ENCODE results near the gene OR2V2. TPM values are rescaled to one million over a fixed set of nuclear protein-coding genes. Genes with fewer than 3 reads are reported as not detected.
A peak's percentile ranks its signal among the peaks of the same experiment; 100 is the strongest.

Gene OR2V2
- total and polyA plus RNA-seq, 10 of the 15 experiments (the other 5 are each of a cell fraction or from before 2014, with no cell fraction given), result 0.26 TPM; not detected in 9

- in situ Hi-C loops (cut with MboI), result no loop called here
- SMC1A ChIA-PET (ENCODE audit: uncharacterized antibody, unreplicated experiment), result interaction anchor here (0.6 to 2.9 kb wide), 10 partner anchors 10 to 309 kb away, joined by 3 to 10 read pairs (median 4); no protein-coding TSS in a partner anchor
- no peak overlapping the region for H3K4me2 ChIP-seq (ENCODE audit: control insufficient read depth, insufficient read depth)
- 64% methylated on average over 3 of the region's 3 CpGs for WGBS (ENCODE audit: insufficient coverage, insufficient replicate concordance, low lambda C conversion rate, missing lambda C conversion rate)
- H3K27me3 ChIP-seq (replicated peaks in 1 of 2; ENCODE audit: control insufficient read depth in 2 of 2, insufficient read depth in 2 of 2, low read length in 1 of 2), result no peaks in the 10 kb centered on the region
- H3K27ac ChIP-seq (ENCODE audit: control insufficient read depth, insufficient read depth), result no peak overlapping the region
- no peak for ATAC-seq
- TF ChIP-seq HDGF (IDR thresholded peaks at IDR 0.05) (no peak), PKNOX1 (IDR thresholded peaks at IDR 0.05) (0 out of 2 replicates have a peak, but pooled peaks have one; percentile 9)
- no peaks in the 10 kb centered on the region for H4K20me1 ChIP-seq (ENCODE audit: control insufficient read depth, insufficient read depth)
- no peaks in the 10 kb centered on the region for H3K36me3 ChIP-seq (ENCODE audit: control insufficient read depth in 2 of 2, insufficient read depth in 2 of 2, low read length in 1 of 2)
- no peak for FAIRE-seq
- H3K9me3 ChIP-seq (replicated peaks; ENCODE audit: control insufficient read depth, insufficient read depth, low read length), result no peaks in the 10 kb centered on the region
- CTCF ChIA-PET, result interaction anchor here (0.8 to 4.5 kb wide), 7 partner anchors 11 to 90 kb away, joined by 4 to 31 read pairs (median 5); no protein-coding TSS in a partner anchor
- no peak overlapping the region for H2AFZ ChIP-seq (ENCODE audit: control insufficient read depth, low read depth, low read length)
- H3K9ac ChIP-seq (ENCODE audit: control insufficient read depth, insufficient read depth, low read length), result no peak overlapping the region
- no TSS peak for BruUV-seq (replicated peaks)
- DNase-seq (ENCODE audit: low read depth, low spot score), result no peak
- H3K79me2 ChIP-seq (ENCODE audit: control insufficient read depth, insufficient read depth, low read length), result no peaks in the 10 kb centered on the region
- POLR2A ChIA-PET, result interaction anchor here (0.7 to 2.7 kb wide), 2 partner anchors 18 to 21 kb away, joined by 4 to 20 read pairs; no protein-coding TSS in a partner anchor
- H3K4me3 ChIP-seq, result no peak overlapping the region
- RAD21 ChIA-PET (ENCODE audit: unreplicated experiment), result interaction anchor here (2.4 to 2.5 kb wide), 2 partner anchors 17 to 128 kb away, joined by 7 to 8 read pairs; no protein-coding TSS in a partner anchor
- intact Hi-C loops (cut with micrococcal nuclease; ENCODE audit: unreplicated experiment), result loop anchor here (5.0 kb wide), 1 partner anchor 364 kb away; no protein-coding TSS in a partner anchor
- H3K4me1 ChIP-seq (ENCODE audit: control insufficient read depth, insufficient read depth, low read length), result peaks cover 33% of the 10 kb centered on the region
Measured at GRCh38 chr5:181171782-181172181, 24.4 kb downstream of the OR2V2 start.

GRCh38 chr5:181173027-181173419 is 25.6 kb downstream of the OR2V2 start:
- no TSS peak for BruUV-seq (replicated peaks)
- POLR2A ChIA-PET, result interaction anchor here (0.9 to 2.7 kb wide), 7 partner anchors 12 to 343 kb away, joined by 3 to 20 read pairs (median 4); no protein-coding TSS in a partner anchor
- no peaks in the 10 kb centered on the region for H3K27me3 ChIP-seq (replicated peaks in 1 of 2; ENCODE audit: control insufficient read depth in 2 of 2, insufficient read depth in 2 of 2, low read length in 1 of 2)
- 0 out of 2 replicates have a peak, but pooled peaks have one; percentile 14 for TF ChIP-seq ZNF24 (IDR thresholded peaks at IDR 0.05)
- 0 out of 4 replicates have a peak, but pooled peaks of 1 of the 2 experiments have one; percentile 47 for TF ChIP-seq CEBPB (IDR thresholded peaks at IDR 0.05; ENCODE audit: borderline replicate concordance in 1 of 2, low read depth in 2 of 2, low read length in 2 of 2)
- 0 out of 2 replicates have a peak, but pooled peaks have one; percentile 3 for TF ChIP-seq LARP7 (IDR thresholded peaks at IDR 0.05)
- 0 out of 4 replicates have a peak, but pooled peaks of 1 of the 2 experiments have one; percentile 28 for TF ChIP-seq EP300 (IDR thresholded peaks at IDR 0.05; ENCODE audit: borderline replicate concordance in 1 of 2, control insufficient read depth in 1 of 2, low read depth in 2 of 2, low read length in 2 of 2)
- TF ChIP-seq SMC3 (IDR thresholded peaks at IDR 0.05; ENCODE audit: borderline replicate concordance, low read length), result no peak
- no peak for TF ChIP-seq PML (IDR thresholded peaks at IDR 0.05; ENCODE audit: low read length)
- TF ChIP-seq SIX5 (IDR thresholded peaks at IDR 0.05; ENCODE audit: low read depth, low read length, severe bottlenecking), result no peak
- peak; percentile 64 for TF ChIP-seq SPI1 (IDR thresholded peaks at IDR 0.05; ENCODE audit: borderline replicate concordance, insufficient read depth, low read depth, low read length)
- no peak for TF ChIP-seq RBBP5 (conservative IDR thresholded peaks at IDR 0.05)
- TF ChIP-seq YY1 (IDR thresholded peaks at IDR 0.05; ENCODE audit: low read depth, low read length), result peak; percentile 25; the same call in 1 of the 2 replicates
- no peak for TF ChIP-seq NR2C1 (IDR thresholded peaks at IDR 0.05)

More at GRCh38 chr5:181173027-181173419, 25.6 kb downstream of the OR2V2 start:
- H3K9me3 ChIP-seq (replicated peaks; ENCODE audit: control insufficient read depth, insufficient read depth, low read length), result no peaks in the 10 kb centered on the region
- H3K4me3 ChIP-seq, result peak overlapping the region; percentile 66
- ATAC-seq (peak; percentile 46), DNase-seq (ENCODE audit: low read depth, low spot score) (no peak), FAIRE-seq (no peak)
- peak overlapping the region; percentile 94 for H3K4me2 ChIP-seq (ENCODE audit: control insufficient read depth, insufficient read depth)
- no peaks in the 10 kb centered on the region for H3K79me2 ChIP-seq (ENCODE audit: control insufficient read depth, insufficient read depth, low read length)
- peaks cover 25% of the 10 kb centered on the region for H3K4me1 ChIP-seq (ENCODE audit: control insufficient read depth, insufficient read depth, low read length)
- intact Hi-C loops (cut with micrococcal nuclease; ENCODE audit: unreplicated experiment) (loop anchor here (1.0 to 5.0 kb wide), 2 partner anchors 14 to 366 kb away; no protein-coding TSS in a partner anchor), in situ Hi-C loops (cut with MboI) (no loop called here)
- no peaks in the 10 kb centered on the region for H4K20me1 ChIP-seq (ENCODE audit: control insufficient read depth, insufficient read depth)
- H2AFZ ChIP-seq (ENCODE audit: control insufficient read depth, low read depth, low read length), result peak overlapping the region; percentile 82
- SMC1A ChIA-PET (ENCODE audit: uncharacterized antibody, unreplicated experiment), result interaction anchor here (0.7 to 2.9 kb wide), 16 partner anchors 10 to 437 kb away, joined by 3 to 10 read pairs (median 4); no protein-coding TSS in a partner anchor
- peak overlapping the region; percentile 59 for H3K9ac ChIP-seq (ENCODE audit: control insufficient read depth, insufficient read depth, low read length)
- H3K36me3 ChIP-seq (ENCODE audit: control insufficient read depth in 2 of 2, insufficient read depth in 2 of 2, low read length in 1 of 2), result no peaks in the 10 kb centered on the region
- CTCF ChIA-PET, result interaction anchor here (0.9 to 2.2 kb wide), 21 partner anchors 9 to 389 kb away, joined by 3 to 21 read pairs (median 4); partner anchors contain the start of gene TRIM52
- WGBS (ENCODE audit: insufficient coverage, insufficient replicate concordance, low lambda C conversion rate, missing lambda C conversion rate), result under 1% methylated on average over 11 of the region's 11 CpGs
- peak overlapping the region; percentile 53 for H3K27ac ChIP-seq (ENCODE audit: control insufficient read depth, insufficient read depth)
- RAD21 ChIA-PET (ENCODE audit: unreplicated experiment), result interaction anchor here (1.0 to 2.5 kb wide), 7 partner anchors 11 to 364 kb away, joined by 4 to 10 read pairs (median 7); no protein-coding TSS in a partner anchor
